HepG2 (cell line): ENCODE data around the gene TUBGCP4. TPM values are rescaled to one million over a fixed set of nuclear protein-coding genes. Genes with fewer than 3 reads are reported as not detected.

ENCODE experiments used
- ATAC-seq: fragments of 200-7000 bp; cut with Tn5 transposase; 3 replicates; pipeline ENCODE4 v1.9.1; 2020; ENCODE audit warnings: mild to moderate bottlenecking, moderate library complexity
- BruUV-seq: library from RNA; stranded (reverse); fragments of 400-500 nt; replicated peaks from 2 replicates; lab custom pipeline; 2021; lab: Mats Ljungman, UMichigan
- CTCF ChIA-PET: fragments of 300-600 bp; formaldehyde crosslinking; extraction: SDS; loops from one replicate; lab custom pipeline; 2021; ENCODE audit warnings: low total read pairs, inconsistent platforms, low intra/inter-chr PET ratio; lab: Yijun Ruan, JAX
- POLR2A ChIA-PET: fragments of 350-600 bp; sonication (Branson Sonifier 250); formaldehyde crosslinking; loops from one replicate; lab custom pipeline; 2020; ENCODE audit warnings: antibody characterized with exemption, inconsistent platforms; lab: Yijun Ruan, JAX
- DNase-seq: peaks from one replicate; pipeline ENCODE4 v3.0.0-alpha.2; 2015; ENCODE audit warnings: low spot score
- FAIRE-seq: peaks from 3 replicates; lab custom pipeline; 2011; peaks lifted over from hg19 to GRCh38; lab: Jason Lieb, UNC
- H2AFZ ChIP-seq: one replicate; pipeline ENCODE4 v1.6.1; 2011; ENCODE audit warnings: low read length, inconsistent platforms
- H3K27ac ChIP-seq: fragments of 300-600 bp; 3 replicates; pipeline ENCODE4 v1.8.0; 2011; ENCODE audit warnings: mixed run types, mild to moderate bottlenecking, mixed read lengths, low read length, inconsistent platforms; ENCODE audit not compliant: insufficient read depth; ENCODE audit errors: extremely low read length
- H3K27me3 ChIP-seq, 2 experiments: fragments of 200-600 bp in 1 of 2; 2 replicates in 1 of 2; 3 replicates in 1 of 2; pipeline versions ENCODE4 v1.6.0 to v1.8.0; 2011; ENCODE audit warnings: low read length in 2 of 2, mild to moderate bottlenecking in 2 of 2, moderate library complexity in 2 of 2, inconsistent platforms in 1 of 2; ENCODE audit not compliant: insufficient read depth in 2 of 2, control insufficient read depth in 1 of 2
- H3K36me3 ChIP-seq, 2 experiments: fragments of 200-600 bp in 1 of 2; replicated peaks in 1 of 2; 2 replicates in 1 of 2; 3 replicates in 1 of 2; pipeline versions ENCODE4 v1.5.1 to v1.8.0; 2011; ENCODE audit warnings: low read length in 2 of 2, inconsistent platforms in 1 of 2; ENCODE audit not compliant: insufficient read depth in 2 of 2, control insufficient read depth in 1 of 2
- H3K4me1 ChIP-seq: 2 replicates; pipeline ENCODE4 v1.5.1; 2012; ENCODE audit warnings: low read length, inconsistent platforms; ENCODE audit not compliant: insufficient read depth
- H3K4me2 ChIP-seq: 2 replicates; pipeline ENCODE4 v1.6.0; 2011; ENCODE audit warnings: low read depth, low read length, inconsistent platforms
- H3K4me3 ChIP-seq, 3 experiments: fragments of 200-600 bp in 1 of 3; sonication (generic), shearing (Covaris generic) in 1 of 3; replicated peaks in 1 of 3; 2 replicates each; pipeline ENCODE4 v1.5.1; 2011 to 2016; ENCODE audit warnings: low read length in 3 of 3, inconsistent platforms in 2 of 3, low read depth in 2 of 3, mild to moderate bottlenecking in 2 of 3, control low read depth in 1 of 3, mixed read lengths in 1 of 3; ENCODE audit not compliant: insufficient read depth in 1 of 3
- H3K79me2 ChIP-seq: one replicate; pipeline ENCODE4 v1.6.1; 2011; ENCODE audit warnings: low read length, inconsistent platforms; ENCODE audit not compliant: insufficient read depth
- H3K9ac ChIP-seq: 2 replicates; pipeline ENCODE4 v1.6.0; 2011; ENCODE audit warnings: mild to moderate bottlenecking, low read depth, low read length, inconsistent platforms; ENCODE audit not compliant: insufficient read depth
- H3K9me3 ChIP-seq: 2 replicates; pipeline ENCODE4 v1.5.1; 2012; ENCODE audit warnings: mild to moderate bottlenecking, low read length
- H4K20me1 ChIP-seq: 2 replicates; pipeline ENCODE4 v1.6.0; 2011; ENCODE audit warnings: inconsistent platforms, mild to moderate bottlenecking, low read length, moderate library complexity; ENCODE audit not compliant: insufficient read depth
- ARID2 ChIP-seq: sonication (generic); formaldehyde crosslinking; IDR thresholded peaks from 2 replicates; pipeline ENCODE4 v1.8.1; 2022; ENCODE audit warnings: mild to moderate bottlenecking, missing genetic modification reagents, borderline replicate concordance
- CC2D1A ChIP-seq: sonication (generic); formaldehyde crosslinking; IDR thresholded peaks from 2 replicates; pipeline ENCODE4 v1.8.1; 2023; ENCODE audit warnings: mild to moderate bottlenecking, missing genetic modification reagents
- E2F1 ChIP-seq: sonication (generic); formaldehyde crosslinking; IDR thresholded peaks from 2 replicates; pipeline ENCODE4 v1.5.0; 2020; ENCODE audit warnings: missing genetic modification reagents
- FOXA3 ChIP-seq: IDR thresholded peaks from 2 replicates; pipeline ENCODE4 v1.6.1; 2016; ENCODE audit warnings: missing genetic modification reagents, missing compliant biosample characterization
- KLF6 ChIP-seq: IDR thresholded peaks from 2 replicates; pipeline ENCODE4 v1.8.0; 2016; ENCODE audit warnings: missing biosample characterization, missing genetic modification reagents
- NCOA2 ChIP-seq: sonication (generic); formaldehyde crosslinking; IDR thresholded peaks from 2 replicates; pipeline ENCODE4 v1.8.0; 2022; ENCODE audit warnings: inconsistent platforms
- PRDM4 ChIP-seq: sonication (generic); formaldehyde crosslinking; IDR thresholded peaks from 2 replicates; pipeline ENCODE4 v1.9.0; 2021; ENCODE audit warnings: missing genetic modification reagents, borderline replicate concordance
- TEAD3 ChIP-seq: optimal IDR thresholded peaks from 2 replicates; pipeline ENCODE3; 2016; ENCODE audit warnings: borderline replicate concordance
- ZBTB4 ChIP-seq: sonication (generic); formaldehyde crosslinking; IDR thresholded peaks from 2 replicates; pipeline ENCODE4 v1.4.0; 2020; ENCODE audit warnings: missing genetic modification reagents, mild to moderate bottlenecking, borderline replicate concordance
- ZFP91 ChIP-seq: sonication (generic); formaldehyde crosslinking; IDR thresholded peaks from 2 replicates; pipeline ENCODE4 v1.9.0; 2022; ENCODE audit warnings: missing genetic modification reagents, mild to moderate bottlenecking, borderline replicate concordance
- ZNF101 ChIP-seq: sonication (generic); formaldehyde crosslinking; IDR thresholded peaks from 2 replicates; pipeline ENCODE4 v1.4.0; 2020; ENCODE audit warnings: mild to moderate bottlenecking, low read depth, missing genetic modification reagents, borderline replicate concordance
- ZNF256 ChIP-seq: sonication (generic); formaldehyde crosslinking; conservative IDR thresholded peaks from 2 replicates; pipeline ENCODE4 v1.4.0; 2020; ENCODE audit warnings: missing genetic modification reagents
- ZNF468 ChIP-seq: sonication (generic); formaldehyde crosslinking; IDR thresholded peaks from 2 replicates; pipeline ENCODE4 v1.8.0; 2022; ENCODE audit warnings: mild to moderate bottlenecking, moderate library complexity, missing genetic modification reagents
- ZNF652 ChIP-seq: IDR thresholded peaks from 2 replicates; pipeline ENCODE4 v1.6.1; 2016; ENCODE audit warnings: low read depth, borderline replicate concordance
- ZNF83 ChIP-seq: sonication (generic); formaldehyde crosslinking; IDR thresholded peaks from 2 replicates; pipeline ENCODE4 v1.4.0; 2020; ENCODE audit warnings: missing genetic modification reagents, mild to moderate bottlenecking, borderline replicate concordance
- WGBS: methylation state at CpG from one replicate; pipeline ENCODE4 v1.1.6; 2017; ENCODE audit warnings: low lambda C conversion rate; 5-methylcytosine and 5-hydroxymethylcytosine counted together
- in situ Hi-C: cut with HindIII; loops from 2 replicates; pipeline ENCODE4 v1.10.0; 2017; ENCODE audit warnings: low pct_unique_long_range_greater_than_20kb; ENCODE audit not compliant: extremely low pct_ligation_motif_present
- intact Hi-C: fragments of 100-400 bp; cut with micrococcal nuclease; formaldehyde crosslinking; loops from one replicate; pipeline ENCODE4 v1.10.0; 2022; ENCODE audit not compliant: unreplicated experiment
- polyA plus RNA-seq, 8 experiments: library from polyadenylated mRNA; depleted of rRNA in 3 of 8; stranded (reverse) in 7 of 8; unstranded in 1 of 8; fragments of >200 nt; fragmentation: Illumina TruSeq in 4 of 8; extraction: Trizol in 4 of 8; gene quantifications; 2 replicates each; pipeline versions ENCODE4 v1.2.1 to v1.2.3, GENCODE V29; 2011 to 2016; ENCODE audit warnings: low read depth in 4 of 8, missing spikeins in 1 of 8, mixed read lengths in 1 of 8; ENCODE audit not compliant: insufficient read depth in 1 of 8
- total RNA-seq, 5 experiments: library from RNA; depleted of rRNA; stranded (reverse); fragments of >200 nt; fragmentation: Illumina TruSeq; extraction: Trizol; gene quantifications; 2 replicates each; pipeline ENCODE4 v1.2.3, GENCODE V29; 2016; ENCODE audit warnings: low read depth in 1 of 5

TUBGCP4 gene
- total and polyA plus RNA-seq, 2 of the 13 experiments (the other 11 are each of a cell fraction or from before 2014, with no cell fraction given) = 15.0 to 20.5 TPM

GRCh38 chr15:43370310-43370974 lies 459 bp upstream of the TUBGCP4 start:
- BruUV-seq = no TSS peak
- Histone ChIP-seq H3K4me1 (peaks cover 54% of the 10 kb centered on the region), H2AFZ (peak overlapping the region; percentile 67), H3K4me3 (peak overlapping the region; percentile 86 to 98 (median 91)), H3K79me2 (peaks cover 42% of the 10 kb centered on the region), H3K9me3 (no peaks in the 10 kb centered on the region), H3K4me2 (peak overlapping the region; percentile 98), H3K9ac (peak overlapping the region; percentile 90), H3K27ac (peak overlapping the region; percentile 94), H3K27me3 (no peaks in the 10 kb centered on the region; a peak in 1 of 5 replicates), H4K20me1 (peaks cover 9% of the 10 kb centered on the region; the same call in 1 of the 2 replicates), H3K36me3 (peaks cover 0 to 19% of the 10 kb centered on the region in 2 experiments; a peak in 3 of 5 replicates)
- DNase-seq (peak; percentile 27), FAIRE-seq (peak; percentile 52), ATAC-seq (peak; percentile 78)
- ChIA-PET CTCF (no interaction called here), POLR2A (interaction anchor here (0.8 to 1.8 kb wide), 7 partner anchors 9 to 407 kb away, joined by 3 to 16 read pairs (median 3); no protein-coding TSS in a partner anchor)
- intact Hi-C loops (no loop called here), in situ Hi-C loops (no loop called here)
- WGBS = 3% methylated on average over 10 of the region's 45 CpGs
- TF ChIP-seq ARID2 (CRISPR knock-in tag) = peak; percentile 28; the same call in 1 of the 2 replicates
- no peak for TF ChIP-seq ZNF101 (CRISPR knock-in tag)
- TF ChIP-seq PRDM4 (CRISPR knock-in tag) = no peak
- TF ChIP-seq TEAD3 = no peak
- no peak for TF ChIP-seq ZNF468
- no peak for TF ChIP-seq E2F1 (CRISPR knock-in tag)
- no peak for TF ChIP-seq ZFP91 (CRISPR knock-in tag)
- TF ChIP-seq ZNF256 (CRISPR knock-in tag) = no peak
- TF ChIP-seq ZNF652 (CRISPR knock-in tag) = no peak
- no peak for TF ChIP-seq ZBTB4
- TF ChIP-seq FOXA3 (CRISPR knock-in tag) = no peak
- no peak for TF ChIP-seq ZNF83 (CRISPR knock-in tag)
- no peak for TF ChIP-seq CC2D1A
- no peak for TF ChIP-seq NCOA2
- no peak for TF ChIP-seq KLF6 (CRISPR knock-in tag)
